WI38 (cell line): Measurements from ENCODE around the gene BDP1.
"Not testable (repeated sequence)": the region's sequence is repeated elsewhere in the genome, so short reads cannot be mapped to it uniquely, and the experiment has no call there.

ENCODE experiments used
- H3K4me3 ChIP-seq: 2 replicates; pipeline ENCODE4 v1.5.1; 2011; ENCODE audit warnings: low read depth, mild to moderate bottlenecking, control low read depth, low read length
- CTCF ChIP-seq: IDR thresholded peaks from 2 replicates; pipeline ENCODE4 v1.5.1; 2012; ENCODE audit warnings: low read depth, mild to moderate bottlenecking, control low read depth, low read length

BDP1 gene

DNA sequence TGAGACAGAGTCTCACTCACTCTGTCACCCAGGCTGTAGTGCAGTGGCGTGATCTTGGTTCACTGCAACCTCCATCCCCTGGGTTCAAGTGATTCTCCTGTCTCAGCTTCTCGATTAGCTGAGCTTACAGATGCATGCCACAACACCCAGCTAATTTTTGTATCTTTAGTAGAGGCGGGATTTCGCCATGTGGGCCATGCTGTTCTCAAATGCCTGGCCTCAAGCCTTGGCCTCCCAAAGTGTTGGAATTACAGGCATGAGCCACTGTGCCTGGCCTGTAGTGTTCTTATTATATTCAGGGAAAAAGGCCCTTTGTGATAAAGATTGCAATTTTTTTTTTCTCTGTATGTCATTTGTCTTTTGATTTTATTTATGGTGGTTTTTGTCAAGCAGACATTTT, 107.7 kb downstream of the BDP1 start:
- no peak overlapping the region for H3K4me3 ChIP-seq
- no peak for TF ChIP-seq CTCF

DNA sequence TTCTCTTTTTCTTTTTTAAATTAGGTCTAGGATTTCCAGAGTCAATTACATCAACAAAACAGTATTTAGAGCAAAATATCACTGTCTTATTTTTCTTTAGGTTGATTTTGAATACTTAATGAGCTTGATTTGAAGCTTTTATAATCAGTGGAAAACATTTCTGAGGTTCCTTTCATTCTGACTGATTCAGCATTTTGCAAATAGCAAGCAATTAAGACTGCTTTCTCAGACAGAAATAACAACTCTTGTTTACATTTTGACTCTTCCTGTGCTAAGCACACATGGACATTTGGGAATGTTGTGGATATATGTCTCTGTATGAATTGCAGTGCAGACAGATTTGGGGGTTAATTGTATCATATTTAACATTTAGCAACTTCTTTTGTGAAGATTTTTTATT, 109.4 kb downstream of the BDP1 start:
- TF ChIP-seq CTCF = no peak

DNA sequence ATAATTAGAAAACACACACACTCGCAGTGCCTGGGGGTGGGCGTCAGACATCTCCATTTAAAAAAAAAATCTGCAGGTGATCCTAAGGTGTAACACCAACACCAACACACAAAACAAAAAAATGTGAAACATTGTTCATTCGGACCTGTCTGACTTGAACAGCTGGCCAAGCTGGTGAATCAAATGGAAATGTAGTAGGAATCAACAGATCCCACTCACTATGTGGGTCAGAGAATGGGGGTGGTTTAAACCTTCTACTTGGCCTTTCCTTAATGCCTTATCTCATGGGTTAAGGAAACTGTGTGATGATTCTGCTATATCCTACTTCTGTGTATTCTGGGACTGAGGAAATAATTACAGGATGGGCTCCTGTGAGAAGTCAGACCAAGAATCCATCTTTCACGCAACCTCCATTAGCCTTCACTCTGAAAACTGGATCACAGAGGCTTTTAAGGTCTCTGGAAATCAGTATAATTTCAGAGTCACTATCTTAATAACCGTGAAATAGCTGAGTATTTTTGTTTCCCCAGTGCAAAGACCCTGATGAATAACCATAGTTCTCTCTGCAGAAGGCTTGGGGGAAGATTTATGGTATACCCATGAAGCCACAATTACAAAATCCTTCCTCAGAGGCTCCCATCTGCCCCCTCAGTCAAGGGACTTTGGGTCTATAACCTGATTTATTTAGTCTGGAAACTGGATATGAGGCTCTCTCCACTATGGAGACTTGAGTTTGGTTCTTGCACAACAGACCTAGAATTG, 114.5 kb downstream of the BDP1 start:
- H3K4me3 ChIP-seq = no peak overlapping the region
- no peak for TF ChIP-seq CTCF

More for the DNA sequence above, 109.4 kb downstream of the BDP1 start:
- no peak overlapping the region for H3K4me3 ChIP-seq

DNA sequence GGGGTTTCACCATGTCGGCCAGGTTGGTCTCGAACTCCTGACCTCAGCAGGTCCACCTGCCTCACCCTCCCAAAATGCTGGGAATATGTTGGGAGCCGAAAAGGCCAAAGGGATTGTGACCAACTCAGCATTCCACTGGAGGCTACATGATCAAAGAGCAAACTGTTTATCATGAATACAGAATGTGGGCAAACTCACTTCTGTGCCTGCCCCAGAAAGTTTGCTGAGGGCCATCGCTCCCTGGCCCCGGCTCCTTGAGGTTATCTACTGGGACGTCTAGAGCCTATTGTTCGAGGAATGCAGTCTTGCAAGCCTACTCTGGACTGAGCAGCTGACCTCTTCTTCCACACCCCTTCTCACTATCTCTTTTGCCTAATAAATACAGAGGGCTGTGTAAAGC, 116.4 kb downstream of the BDP1 start:
- H3K4me3 ChIP-seq = not testable (repeated sequence)

GRCh38 chr5:71573591-71573990, 118.1 kb downstream of the BDP1 start:
- no peak for TF ChIP-seq CTCF
- H3K4me3 ChIP-seq = no peak overlapping the region

- H3K4me3 ChIP-seq = not testable (repeated sequence)
Measured at GRCh38 chr5:71575588-71575987, 120.1 kb downstream of the BDP1 start.

- H3K4me3 ChIP-seq = no peak overlapping the region
- TF ChIP-seq CTCF = no peak
Measured at GRCh38 chr5:71576241-71576640, 120.8 kb downstream of the BDP1 start.

GRCh38 chr5:71577839-71578238, 122.4 kb downstream of the BDP1 start:
- H3K4me3 ChIP-seq = not testable (repeated sequence)

- H3K4me3 ChIP-seq = no peak overlapping the region
- TF ChIP-seq CTCF = no peak
Measured at GRCh38 chr5:71582945-71583584, 127.6 kb downstream of the BDP1 start.
